PC-9 (cell line): Measurements from ENCODE around the gene HOXA9. TPM values are rescaled to one million over a fixed set of nuclear protein-coding genes. Genes with fewer than 3 reads are reported as not detected.

ENCODE experiments used
- BruUV-seq: library from RNA; stranded (reverse); fragments of 400-500 nt; replicated peaks from 2 replicates; lab custom pipeline; 2021; lab: Mats Ljungman, UMichigan
- CTCF ChIA-PET: fragments of 300-600 bp; sonication (Branson Sonifier 250); formaldehyde crosslinking; loops from one replicate; lab custom pipeline; 2022; ENCODE audit warnings: antibody characterized with exemption; lab: Charles Lee
- POLR2A ChIA-PET: fragments of 300-600 bp; sonication (Branson Sonifier 250); formaldehyde crosslinking; loops from one replicate; lab custom pipeline; 2022; ENCODE audit warnings: antibody characterized with exemption; ENCODE audit not compliant: unreplicated experiment; lab: Charles Lee
- DNase-seq, 2 experiments: peaks; one replicate each; pipeline versions ENCODE4 v3.0.0 to v3.0.0-alpha.2; 2015 to 2022; ENCODE audit warnings: mixed read lengths in 1 of 2
- H2AFZ ChIP-seq: fragments of 200-600 bp; sonication (generic); 2 replicates; pipeline ENCODE4 v1.8.1; 2017; ENCODE audit warnings: antibody characterized with exemption
- H3F3A ChIP-seq: fragments of 200-600 bp; sonication (generic); 2 replicates; pipeline ENCODE4 v1.8.1; 2017; ENCODE audit warnings: antibody characterized with exemption, mild to moderate bottlenecking, low read depth; ENCODE audit not compliant: insufficient read depth
- H3K27ac ChIP-seq: fragments of 200-600 bp; sonication (generic); 2 replicates; pipeline ENCODE4 v1.6.1; 2016; ENCODE audit warnings: mixed run types
- H3K27me3 ChIP-seq: fragments of 200-600 bp; sonication (generic); 2 replicates; pipeline ENCODE4 v1.6.1; 2016; ENCODE audit warnings: low read depth, mixed run types; ENCODE audit not compliant: insufficient read depth
- H3K36me3 ChIP-seq: fragments of 200-600 bp; sonication (generic); 2 replicates; pipeline ENCODE4 v1.6.1; 2016; ENCODE audit warnings: low read depth, mixed run types
- H3K4me1 ChIP-seq: fragments of 200-600 bp; sonication (generic); replicated peaks from 2 replicates; pipeline ENCODE4 v1.6.1; 2016; ENCODE audit warnings: mixed run types; ENCODE audit not compliant: insufficient read depth
- H3K4me2 ChIP-seq: fragments of 200-600 bp; sonication (generic); 2 replicates; pipeline ENCODE4 v1.6.1; 2017; ENCODE audit warnings: mixed run types
- H3K4me3 ChIP-seq: fragments of 200-600 bp; sonication (generic); 2 replicates; pipeline ENCODE4 v1.6.1; 2016; ENCODE audit warnings: mixed run types
- H3K79me2 ChIP-seq: fragments of 200-600 bp; sonication (generic); 2 replicates; pipeline ENCODE4 v1.6.1; 2017; ENCODE audit warnings: low read depth, mixed run types
- H3K9me2 ChIP-seq: fragments of 200-600 bp; sonication (generic); 2 replicates; pipeline ENCODE4 v1.8.1; 2017; ENCODE audit warnings: mild to moderate bottlenecking; ENCODE audit not compliant: insufficient read depth
- H3K9me3 ChIP-seq: fragments of 200-600 bp; sonication (generic); 2 replicates; pipeline ENCODE4 v1.8.1; 2016; ENCODE audit warnings: low read depth; ENCODE audit not compliant: insufficient read depth
- H4K20me1 ChIP-seq: fragments of 200-600 bp; sonication (generic); 2 replicates; pipeline ENCODE4 v1.8.1; 2017; ENCODE audit not compliant: insufficient read depth
- EZH2 ChIP-seq: fragments of 200-600 bp; sonication (generic); IDR thresholded peaks from 2 replicates; pipeline ENCODE4 v1.8.0; 2017; ENCODE audit warnings: antibody characterized with exemption, low read depth
- intact Hi-C: fragments of 100-400 bp; cut with micrococcal nuclease; formaldehyde crosslinking; loops from one replicate; pipeline ENCODE4 v1.10.0; 2022; ENCODE audit not compliant: unreplicated experiment
- total RNA-seq: library from RNA; stranded (reverse); gene quantifications from 2 replicates; pipeline ENCODE4 v1.2.3, GENCODE V29; 2021
- TF ChIP-seq, protein P1 (sequence below): fragments of 200-600 bp; sonication (generic); conservative IDR thresholded peaks from 2 replicates; pipeline ENCODE4 v1.6.1; 2017; ENCODE audit warnings: mixed run types, antibody characterized with exemption, mild to moderate bottlenecking, moderate library complexity

HOXA9 gene
- total RNA-seq, 1 experiment from 2014 or later = 2.5 TPM

DNA sequence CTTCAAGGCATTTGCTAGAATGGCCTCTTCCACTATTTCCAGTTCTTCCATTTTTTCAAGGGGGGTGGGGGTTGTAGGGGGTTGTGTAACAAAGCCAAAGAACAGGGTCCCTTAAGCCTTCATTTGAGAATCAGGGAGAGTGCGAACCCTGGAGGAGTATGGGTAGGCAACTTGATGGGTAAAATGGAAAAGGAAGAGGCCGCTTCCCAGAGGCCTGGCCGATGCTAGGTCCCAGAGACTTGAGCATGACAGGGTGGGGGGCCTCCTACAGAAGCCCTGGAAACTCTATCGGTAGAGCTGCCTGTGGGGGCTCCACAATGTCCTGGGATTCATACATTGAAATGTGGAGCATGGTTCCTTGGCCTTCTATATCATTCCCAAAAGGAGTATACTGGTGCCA, 43.7 kb upstream of the HOXA9 start:
- Histone ChIP-seq H3K79me2 (no peaks in the 10 kb centered on the region), H3K27me3 (peaks cover 5% of the 10 kb centered on the region; the same call in 1 of the 2 replicates), H3K4me1 (no peaks in the 10 kb centered on the region), H3F3A (no peaks in the 10 kb centered on the region), H3K9me3 (no peaks in the 10 kb centered on the region), H4K20me1 (no peaks in the 10 kb centered on the region), H3K27ac (no peak overlapping the region), H3K36me3 (no peaks in the 10 kb centered on the region), H3K4me3 (no peak overlapping the region), H2AFZ (no peak overlapping the region), H3K9me2 (no peaks in the 10 kb centered on the region), H3K4me2 (no peak overlapping the region)
- no peak for DNase-seq
- TF ChIP-seq, protein P1, sequence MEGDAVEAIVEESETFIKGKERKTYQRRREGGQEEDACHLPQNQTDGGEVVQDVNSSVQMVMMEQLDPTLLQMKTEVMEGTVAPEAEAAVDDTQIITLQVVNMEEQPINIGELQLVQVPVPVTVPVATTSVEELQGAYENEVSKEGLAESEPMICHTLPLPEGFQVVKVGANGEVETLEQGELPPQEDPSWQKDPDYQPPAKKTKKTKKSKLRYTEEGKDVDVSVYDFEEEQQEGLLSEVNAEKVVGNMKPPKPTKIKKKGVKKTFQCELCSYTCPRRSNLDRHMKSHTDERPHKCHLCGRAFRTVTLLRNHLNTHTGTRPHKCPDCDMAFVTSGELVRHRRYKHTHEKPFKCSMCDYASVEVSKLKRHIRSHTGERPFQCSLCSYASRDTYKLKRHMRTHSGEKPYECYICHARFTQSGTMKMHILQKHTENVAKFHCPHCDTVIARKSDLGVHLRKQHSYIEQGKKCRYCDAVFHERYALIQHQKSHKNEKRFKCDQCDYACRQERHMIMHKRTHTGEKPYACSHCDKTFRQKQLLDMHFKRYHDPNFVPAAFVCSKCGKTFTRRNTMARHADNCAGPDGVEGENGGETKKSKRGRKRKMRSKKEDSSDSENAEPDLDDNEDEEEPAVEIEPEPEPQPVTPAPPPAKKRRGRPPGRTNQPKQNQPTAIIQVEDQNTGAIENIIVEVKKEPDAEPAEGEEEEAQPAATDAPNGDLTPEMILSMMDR = no peak
- TF ChIP-seq EZH2 = no peak
- intact Hi-C loops = no loop called here
- CTCF ChIA-PET = interaction anchor here (0.7 kb wide), 3 partner anchors 651 to 886 kb away, joined by 7 to 8 read pairs (median 7); no protein-coding TSS in a partner anchor
- POLR2A ChIA-PET = no interaction called here
- no TSS peak for BruUV-seq

- peaks cover 6% of the 10 kb centered on the region; the same call in 1 of the 2 replicates for H3K27me3 ChIP-seq
- CTCF ChIA-PET = no interaction called here
- H3K4me1 ChIP-seq = no peaks in the 10 kb centered on the region
- H3K9me2 ChIP-seq = no peaks in the 10 kb centered on the region
- no peaks in the 10 kb centered on the region for H3K36me3 ChIP-seq
- H3K4me2 ChIP-seq = no peak overlapping the region
- H3K9me3 ChIP-seq = no peaks in the 10 kb centered on the region
- H4K20me1 ChIP-seq = no peaks in the 10 kb centered on the region
- no peak overlapping the region for H3K4me3 ChIP-seq
- DNase-seq = no peak
- H3K79me2 ChIP-seq = no peaks in the 10 kb centered on the region
- POLR2A ChIA-PET = no interaction called here
- H3K27ac ChIP-seq = no peak overlapping the region
- no peaks in the 10 kb centered on the region for H3F3A ChIP-seq
- no peak overlapping the region for H2AFZ ChIP-seq
- no peak for TF ChIP-seq EZH2
- TF ChIP-seq, protein P1 = no peak
- no TSS peak for BruUV-seq
- intact Hi-C loops = no loop called here
Measured at GRCh38 chr7:27207348-27207985, 42.1 kb upstream of the HOXA9 start.

- Histone ChIP-seq H3K4me1 (no peaks in the 10 kb centered on the region), H3K9me3 (no peaks in the 10 kb centered on the region), H3K9me2 (no peaks in the 10 kb centered on the region), H2AFZ (no peak overlapping the region), H3K4me2 (no peak overlapping the region), H3K4me3 (no peak overlapping the region), H3K27me3 (peaks cover 6% of the 10 kb centered on the region; the same call in 1 of the 2 replicates), H3K27ac (no peak overlapping the region), H3K36me3 (no peaks in the 10 kb centered on the region), H4K20me1 (no peaks in the 10 kb centered on the region), H3F3A (peaks cover 3% of the 10 kb centered on the region; the same call in 1 of the 2 replicates), H3K79me2 (no peaks in the 10 kb centered on the region)
- ChIA-PET POLR2A (no interaction called here), CTCF (no interaction called here)
- intact Hi-C loops = no loop called here
- no TSS peak for BruUV-seq
- no peak for TF ChIP-seq EZH2
- TF ChIP-seq, protein P1 = no peak
- no peak for DNase-seq
Measured at GRCh38 chr7:27205325-27206280, 40.3 kb upstream of the HOXA9 start.
